Cardiac muscle cell (in vitro differentiated cells and primary cell): ENCODE measurements around the gene ABCC10. TPM values are rescaled to one million over a fixed set of nuclear protein-coding genes. Genes with fewer than 3 reads are reported as not detected.
A peak's percentile ranks its signal among the peaks of the same experiment; 100 is the strongest.

Experiments used
- DNase-seq, 2 donors: peaks; one replicate each; pipeline versions ENCODE4 v3.0.0 to v3.0.0-alpha.2; 2010 to 2017; ENCODE audit warnings: low read depth in 1 of 2, low spot score in 1 of 2
- H3K27ac ChIP-seq: fragments of 200-600 bp; sonication (generic); 2 replicates; pipeline ENCODE4 v1.5.1; 2016
- H3K27me3 ChIP-seq: fragments of 200-600 bp; sonication (generic); 2 replicates; pipeline ENCODE4 v1.6.0; 2016; ENCODE audit warnings: control low read depth
- H3K36me3 ChIP-seq: fragments of 200-600 bp; sonication (generic); 2 replicates; pipeline ENCODE4 v1.5.1; 2016; ENCODE audit warnings: control low read depth
- H3K4me1 ChIP-seq: fragments of 200-600 bp; sonication (generic); 2 replicates; pipeline ENCODE4 v1.8.1; 2017; ENCODE audit warnings: low read depth, mild to moderate bottlenecking, mixed run types
- H3K4me3 ChIP-seq: fragments of 200-600 bp; sonication (generic); 2 replicates; pipeline ENCODE4 v1.5.1; 2016; ENCODE audit warnings: mild to moderate bottlenecking
- H3K9me3 ChIP-seq: fragments of 200-600 bp; sonication (generic); 2 replicates; pipeline ENCODE4 v1.5.1; 2017; ENCODE audit warnings: low read depth, mild to moderate bottlenecking, control low read depth
- polyA plus RNA-seq: library from polyadenylated mRNA; unstranded; fragments of >200 nt; fragmentation: Nextera tagmentation; extraction: Ambion mirVana; gene quantifications from 2 replicates; pipeline ENCODE4 v1.2.1, GENCODE V29; 2016
- total RNA-seq: library from RNA; depleted of rRNA; stranded (reverse); fragments of >200 nt; gene quantifications from 2 replicates; pipeline ENCODE4 v1.2.3, GENCODE V29; 2016
- TF ChIP-seq, protein P1 (sequence below): IDR thresholded peaks from 2 replicates; pipeline ENCODE4 v1.5.1; 2012; ENCODE audit warnings: low read depth, mild to moderate bottlenecking, low read length

Gene ABCC10
- total and polyA plus RNA-seq, 2 experiments from 2014 or later: 19.8 to 29.4 TPM

GRCh38 chr6:43435682-43436437 is 8.5 kb downstream of the ABCC10 start:
- Histone ChIP-seq H3K9me3 (no peaks in the 10 kb centered on the region), H3K36me3 (peaks cover 7% of the 10 kb centered on the region), H3K27me3 (no peaks in the 10 kb centered on the region), H3K4me1 (peaks cover 17% of the 10 kb centered on the region), H3K27ac (peak overlapping the region; percentile 73), H3K4me3 (no peak overlapping the region)
- TF ChIP-seq, protein P1, sequence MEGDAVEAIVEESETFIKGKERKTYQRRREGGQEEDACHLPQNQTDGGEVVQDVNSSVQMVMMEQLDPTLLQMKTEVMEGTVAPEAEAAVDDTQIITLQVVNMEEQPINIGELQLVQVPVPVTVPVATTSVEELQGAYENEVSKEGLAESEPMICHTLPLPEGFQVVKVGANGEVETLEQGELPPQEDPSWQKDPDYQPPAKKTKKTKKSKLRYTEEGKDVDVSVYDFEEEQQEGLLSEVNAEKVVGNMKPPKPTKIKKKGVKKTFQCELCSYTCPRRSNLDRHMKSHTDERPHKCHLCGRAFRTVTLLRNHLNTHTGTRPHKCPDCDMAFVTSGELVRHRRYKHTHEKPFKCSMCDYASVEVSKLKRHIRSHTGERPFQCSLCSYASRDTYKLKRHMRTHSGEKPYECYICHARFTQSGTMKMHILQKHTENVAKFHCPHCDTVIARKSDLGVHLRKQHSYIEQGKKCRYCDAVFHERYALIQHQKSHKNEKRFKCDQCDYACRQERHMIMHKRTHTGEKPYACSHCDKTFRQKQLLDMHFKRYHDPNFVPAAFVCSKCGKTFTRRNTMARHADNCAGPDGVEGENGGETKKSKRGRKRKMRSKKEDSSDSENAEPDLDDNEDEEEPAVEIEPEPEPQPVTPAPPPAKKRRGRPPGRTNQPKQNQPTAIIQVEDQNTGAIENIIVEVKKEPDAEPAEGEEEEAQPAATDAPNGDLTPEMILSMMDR: no peak
- DNase-seq: no peak

- Histone ChIP-seq H3K27me3 (no peaks in the 10 kb centered on the region), H3K36me3 (peaks cover 8% of the 10 kb centered on the region), H3K4me1 (peaks cover 17% of the 10 kb centered on the region), H3K27ac (peak overlapping the region; percentile 73), H3K4me3 (no peak overlapping the region), H3K9me3 (no peaks in the 10 kb centered on the region)
- TF ChIP-seq, protein P1: no peak
- DNase-seq: peak; percentile 67 to 96
Observed at GRCh38 chr6:43436577-43437282, 9.4 kb downstream of the ABCC10 start.

- DNase-seq: no peak
- Histone ChIP-seq H3K4me3 (no peak overlapping the region), H3K36me3 (peaks cover 12% of the 10 kb centered on the region), H3K27me3 (no peaks in the 10 kb centered on the region), H3K4me1 (peaks cover 17% of the 10 kb centered on the region), H3K9me3 (no peaks in the 10 kb centered on the region), H3K27ac (no peak overlapping the region)
- TF ChIP-seq, protein P1: no peak
Observed at GRCh38 chr6:43437700-43438099, 10.4 kb downstream of the ABCC10 start.

GRCh38 chr6:43442935-43443334 is 15.6 kb downstream of the ABCC10 start:
- Histone ChIP-seq H3K27ac (no peak overlapping the region), H3K4me3 (no peak overlapping the region), H3K9me3 (no peaks in the 10 kb centered on the region), H3K36me3 (peaks cover 9% of the 10 kb centered on the region), H3K27me3 (no peaks in the 10 kb centered on the region), H3K4me1 (peaks cover under 1% of the 10 kb centered on the region)
- TF ChIP-seq, protein P1: no peak
- no peak for DNase-seq

DNA sequence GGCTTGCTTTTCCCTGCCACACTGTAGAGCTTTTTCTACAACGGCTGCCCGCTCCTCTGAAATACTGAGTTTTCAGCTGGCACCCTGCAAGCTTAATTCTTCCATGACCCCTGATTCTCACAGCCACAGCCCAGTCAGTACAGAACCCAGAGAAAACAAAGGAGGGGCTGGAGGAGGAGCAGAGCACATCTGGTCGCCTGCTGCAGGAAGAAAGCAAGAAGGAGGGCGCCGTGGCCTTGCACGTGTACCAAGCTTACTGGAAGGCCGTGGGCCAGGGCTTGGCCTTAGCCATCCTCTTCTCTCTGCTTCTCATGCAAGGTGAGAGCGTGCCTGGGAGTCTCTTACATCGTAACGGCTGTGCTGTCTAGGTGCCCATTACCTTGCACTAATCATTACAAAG is 16.7 kb downstream of the ABCC10 start:
- H3K36me3 ChIP-seq: peaks cover 9% of the 10 kb centered on the region

More for the DNA sequence above, 16.7 kb downstream of the ABCC10 start:
- no peaks in the 10 kb centered on the region for H3K4me1 ChIP-seq
- no peak for DNase-seq
- H3K27me3 ChIP-seq: no peaks in the 10 kb centered on the region
- H3K27ac ChIP-seq: no peak overlapping the region
- TF ChIP-seq, protein P1: no peak
- no peaks in the 10 kb centered on the region for H3K9me3 ChIP-seq
- H3K4me3 ChIP-seq: no peak overlapping the region
